ENCODE measurements around the gene DSTYK. TPM values are rescaled to one million over a fixed set of nuclear protein-coding genes. Genes with fewer than 3 reads are reported as not detected.
"Not testable (repeated sequence)": the region's sequence is repeated elsewhere in the genome, so short reads cannot be mapped to it uniquely, and the experiment has no call there.

DSTYK gene
- polyA plus RNA-seq, 3 donors: 19.8 to 21.0 (median 20.9) TPM

- no peak for DNase-seq (ENCODE audit: low read depth in 3 of 3, low spot score in 2 of 3)
Observed at GRCh38 chr1:205241366-205242030, 30.0 kb upstream of the DSTYK start.

GRCh38 chr1:205240569-205240968 is 29.1 kb upstream of the DSTYK start:
- DNase-seq (ENCODE audit: low read depth in 3 of 3, low spot score in 2 of 3): no peak

GRCh38 chr1:205240118-205240517 is 28.6 kb upstream of the DSTYK start:
- DNase-seq (ENCODE audit: low read depth in 3 of 3, low spot score in 2 of 3): no peak

GRCh38 chr1:205239078-205239477 is 27.6 kb upstream of the DSTYK start:
- DNase-seq (ENCODE audit: low read depth in 3 of 3, low spot score in 2 of 3): no peak

GRCh38 chr1:205237526-205238484 is 26.3 kb upstream of the DSTYK start:
- DNase-seq (ENCODE audit: low read depth in 3 of 3, low spot score in 2 of 3): no peak

GRCh38 chr1:205236951-205237475 is 25.5 kb upstream of the DSTYK start:
- DNase-seq (ENCODE audit: low read depth in 3 of 3, low spot score in 2 of 3): no peak

GRCh38 chr1:205236526-205236925 is 25.0 kb upstream of the DSTYK start:
- DNase-seq (ENCODE audit: low read depth in 3 of 3, low spot score in 2 of 3): no peak

- DNase-seq (ENCODE audit: low read depth in 3 of 3, low spot score in 2 of 3): no peak
Observed at GRCh38 chr1:205235951-205236350, 24.4 kb upstream of the DSTYK start.

- DNase-seq (ENCODE audit: low read depth in 3 of 3, low spot score in 2 of 3): not testable (repeated sequence)
Observed at GRCh38 chr1:205233986-205234385, 22.5 kb upstream of the DSTYK start.

GRCh38 chr1:205232945-205233397 is 21.5 kb upstream of the DSTYK start:
- DNase-seq (ENCODE audit: low read depth in 3 of 3, low spot score in 2 of 3): no peak

- no peak for DNase-seq (ENCODE audit: low read depth in 3 of 3, low spot score in 2 of 3)
Observed at GRCh38 chr1:205232127-205232820, 20.8 kb upstream of the DSTYK start.

- no peak for DNase-seq (ENCODE audit: low read depth in 3 of 3, low spot score in 2 of 3)
Observed at GRCh38 chr1:205230982-205231381, 19.5 kb upstream of the DSTYK start.

GRCh38 chr1:205229916-205230700 is 18.6 kb upstream of the DSTYK start:
- DNase-seq (ENCODE audit: low read depth in 3 of 3, low spot score in 2 of 3): no peak

GRCh38 chr1:205229399-205229871 is 17.9 kb upstream of the DSTYK start:
- DNase-seq (ENCODE audit: low read depth in 3 of 3, low spot score in 2 of 3): no peak

- DNase-seq (ENCODE audit: low read depth in 3 of 3, low spot score in 2 of 3): no peak
Observed at GRCh38 chr1:205228093-205228521, 16.6 kb upstream of the DSTYK start.

- DNase-seq (ENCODE audit: low read depth in 3 of 3, low spot score in 2 of 3): peak in 2 of 3 donors; percentile 83 to 86
Observed at GRCh38 chr1:205227584-205228013, 16.1 kb upstream of the DSTYK start, which contains the start of gene TMCC2. TSS of gene TMCC2 (plus strand) at chr1:205227946. CDS start at chr1:205228565, 619 bp downstream.

GRCh38 chr1:205226868-205227583 is 15.5 kb upstream of the DSTYK start:
- DNase-seq (ENCODE audit: low read depth in 3 of 3, low spot score in 2 of 3): no peak

GRCh38 chr1:205225901-205226765 is 14.6 kb upstream of the DSTYK start:
- no peak for DNase-seq (ENCODE audit: low read depth in 3 of 3, low spot score in 2 of 3)

Data from right renal cortex interstitium (tissue), 3 donors.